Gastrocnemius medialis (tissue), 4 donors: ENCODE results near the gene ABCB4.

Experiments
- POLR2A ChIP-seq, 2 donors: fragments of 450-650 bp; IDR thresholded peaks; one replicate each; pipeline ENCODE4 v1.6.1; 2017; ENCODE audit warnings: antibody characterized with exemption in 2 of 2, mild to moderate bottlenecking in 2 of 2, moderate library complexity in 2 of 2
- TF ChIP-seq, protein P1 (sequence below), 5 experiments: fragments of 450-650 bp in 3 of 5; fragments of 200-600 bp in 2 of 5; sonication (generic) in 2 of 5; IDR thresholded peaks in 4 of 5; conservative IDR thresholded peaks in 1 of 5; 1 replicate in 4 of 5; 2 replicates in 1 of 5; pipeline ENCODE4 v1.5.1; 2016 to 2019; ENCODE audit warnings: antibody characterized with exemption in 5 of 5, mild to moderate bottlenecking in 3 of 5, moderate library complexity in 3 of 5

DNA sequence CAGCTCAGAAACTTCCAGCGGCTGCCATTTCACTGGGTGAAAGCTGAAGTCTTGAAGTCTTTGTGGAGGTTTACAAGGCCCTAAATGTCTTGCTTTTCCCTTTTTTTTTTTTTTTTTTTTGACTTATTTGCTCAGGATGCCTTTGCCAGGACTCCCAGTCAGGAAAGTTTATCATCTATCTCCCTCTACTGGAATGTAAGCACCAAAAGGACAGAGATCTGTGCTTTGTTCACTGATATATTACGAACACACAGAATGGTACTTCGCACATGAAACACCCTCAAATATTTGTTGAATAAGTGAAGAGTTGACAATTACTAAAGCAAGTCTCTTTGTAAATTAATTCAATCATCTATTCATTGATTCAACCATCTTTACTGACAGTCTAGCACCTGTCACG is 23.2 kb downstream of the ABCB4 start:
- TF ChIP-seq POLR2A (IDR thresholded peaks at IDR 0.05), result no peak
- TF ChIP-seq, protein P1, sequence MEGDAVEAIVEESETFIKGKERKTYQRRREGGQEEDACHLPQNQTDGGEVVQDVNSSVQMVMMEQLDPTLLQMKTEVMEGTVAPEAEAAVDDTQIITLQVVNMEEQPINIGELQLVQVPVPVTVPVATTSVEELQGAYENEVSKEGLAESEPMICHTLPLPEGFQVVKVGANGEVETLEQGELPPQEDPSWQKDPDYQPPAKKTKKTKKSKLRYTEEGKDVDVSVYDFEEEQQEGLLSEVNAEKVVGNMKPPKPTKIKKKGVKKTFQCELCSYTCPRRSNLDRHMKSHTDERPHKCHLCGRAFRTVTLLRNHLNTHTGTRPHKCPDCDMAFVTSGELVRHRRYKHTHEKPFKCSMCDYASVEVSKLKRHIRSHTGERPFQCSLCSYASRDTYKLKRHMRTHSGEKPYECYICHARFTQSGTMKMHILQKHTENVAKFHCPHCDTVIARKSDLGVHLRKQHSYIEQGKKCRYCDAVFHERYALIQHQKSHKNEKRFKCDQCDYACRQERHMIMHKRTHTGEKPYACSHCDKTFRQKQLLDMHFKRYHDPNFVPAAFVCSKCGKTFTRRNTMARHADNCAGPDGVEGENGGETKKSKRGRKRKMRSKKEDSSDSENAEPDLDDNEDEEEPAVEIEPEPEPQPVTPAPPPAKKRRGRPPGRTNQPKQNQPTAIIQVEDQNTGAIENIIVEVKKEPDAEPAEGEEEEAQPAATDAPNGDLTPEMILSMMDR (IDR thresholded peaks at IDR 0.05 in 4 of 5, conservative IDR thresholded peaks at IDR 0.05 in 1 of 5), result no peak
